ENCODE measurements around the gene ECPAS.

DNA sequence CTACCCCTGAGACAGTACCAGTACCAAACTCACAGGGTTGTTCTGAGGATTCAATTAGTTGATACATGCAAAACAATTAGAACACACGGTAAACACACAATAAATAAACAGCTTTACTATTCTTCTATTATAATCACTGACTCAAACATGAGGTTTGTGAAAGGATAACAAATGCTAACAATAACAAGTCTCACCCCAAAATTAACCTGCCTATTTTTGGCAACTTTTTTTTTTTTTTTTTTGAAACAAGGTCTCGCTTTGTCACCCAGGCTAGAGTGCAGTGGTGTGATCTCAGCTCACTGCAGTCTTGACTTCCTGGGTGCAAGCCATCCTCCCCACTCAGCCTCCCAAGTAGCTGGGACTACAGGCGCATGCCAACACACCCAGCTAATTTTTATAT is 6.5 kb downstream of the ECPAS start:
- TF ChIP-seq, protein P1, sequence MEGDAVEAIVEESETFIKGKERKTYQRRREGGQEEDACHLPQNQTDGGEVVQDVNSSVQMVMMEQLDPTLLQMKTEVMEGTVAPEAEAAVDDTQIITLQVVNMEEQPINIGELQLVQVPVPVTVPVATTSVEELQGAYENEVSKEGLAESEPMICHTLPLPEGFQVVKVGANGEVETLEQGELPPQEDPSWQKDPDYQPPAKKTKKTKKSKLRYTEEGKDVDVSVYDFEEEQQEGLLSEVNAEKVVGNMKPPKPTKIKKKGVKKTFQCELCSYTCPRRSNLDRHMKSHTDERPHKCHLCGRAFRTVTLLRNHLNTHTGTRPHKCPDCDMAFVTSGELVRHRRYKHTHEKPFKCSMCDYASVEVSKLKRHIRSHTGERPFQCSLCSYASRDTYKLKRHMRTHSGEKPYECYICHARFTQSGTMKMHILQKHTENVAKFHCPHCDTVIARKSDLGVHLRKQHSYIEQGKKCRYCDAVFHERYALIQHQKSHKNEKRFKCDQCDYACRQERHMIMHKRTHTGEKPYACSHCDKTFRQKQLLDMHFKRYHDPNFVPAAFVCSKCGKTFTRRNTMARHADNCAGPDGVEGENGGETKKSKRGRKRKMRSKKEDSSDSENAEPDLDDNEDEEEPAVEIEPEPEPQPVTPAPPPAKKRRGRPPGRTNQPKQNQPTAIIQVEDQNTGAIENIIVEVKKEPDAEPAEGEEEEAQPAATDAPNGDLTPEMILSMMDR (IDR thresholded peaks at IDR 0.05; ENCODE audit: poor library complexity) = no peak
- no peak for TF ChIP-seq EZH2 (IDR thresholded peaks at IDR 0.05; ENCODE audit: borderline replicate concordance)
- TF ChIP-seq EZH2phosphoT487 (IDR thresholded peaks at IDR 0.05; ENCODE audit: low read depth, severe bottlenecking, unreplicated experiment) = no peak
